Effector CD8-positive, alpha-beta T cell (primary cell): ENCODE measurements around the gene CARD18.
"Not testable (repeated sequence)": the region's sequence is repeated elsewhere in the genome, so short reads cannot be mapped to it uniquely, and the experiment has no call there.

Experiments
- DNase-seq: peaks from one replicate; lab custom pipeline; 2025; lab: John Stamatoyannopoulos, UW

CARD18 gene

DNA sequence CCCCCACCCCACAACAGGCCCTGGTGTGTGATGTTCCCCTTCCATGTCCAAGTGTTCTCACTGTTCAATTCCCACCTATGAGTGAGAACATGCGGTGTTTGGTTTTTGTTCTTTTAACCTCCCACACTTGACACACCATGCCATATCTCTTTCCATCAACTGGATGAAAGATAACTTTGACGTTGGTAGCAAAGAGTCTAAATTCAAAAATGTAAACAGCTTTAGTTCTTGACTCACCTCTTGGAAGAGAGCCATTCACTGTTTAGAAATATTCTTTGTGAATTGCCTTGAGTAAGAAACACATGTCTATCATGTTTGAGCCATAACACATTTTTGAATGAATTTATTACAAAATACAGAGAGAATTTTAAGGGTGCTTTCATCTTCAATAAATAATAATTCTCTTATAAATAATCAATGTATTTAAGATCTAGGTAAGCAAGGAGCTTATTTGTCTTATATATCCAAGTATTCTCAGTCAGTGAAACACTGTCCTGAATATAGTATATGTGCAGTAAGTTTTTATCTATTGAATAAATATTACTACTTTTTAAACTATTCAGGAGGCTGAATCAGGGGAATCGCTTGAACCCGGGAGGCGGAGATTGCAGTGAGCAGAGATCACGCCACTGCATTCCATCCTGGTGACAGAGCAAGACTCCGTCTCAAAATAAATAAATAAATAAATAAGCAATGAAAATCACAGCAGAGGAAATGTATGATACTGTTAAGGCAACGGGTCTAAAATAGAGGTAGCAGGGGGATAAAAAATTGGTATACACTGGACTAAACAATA, 6.7 kb downstream of the CARD18 start:
- DNase-seq = no peak

DNA sequence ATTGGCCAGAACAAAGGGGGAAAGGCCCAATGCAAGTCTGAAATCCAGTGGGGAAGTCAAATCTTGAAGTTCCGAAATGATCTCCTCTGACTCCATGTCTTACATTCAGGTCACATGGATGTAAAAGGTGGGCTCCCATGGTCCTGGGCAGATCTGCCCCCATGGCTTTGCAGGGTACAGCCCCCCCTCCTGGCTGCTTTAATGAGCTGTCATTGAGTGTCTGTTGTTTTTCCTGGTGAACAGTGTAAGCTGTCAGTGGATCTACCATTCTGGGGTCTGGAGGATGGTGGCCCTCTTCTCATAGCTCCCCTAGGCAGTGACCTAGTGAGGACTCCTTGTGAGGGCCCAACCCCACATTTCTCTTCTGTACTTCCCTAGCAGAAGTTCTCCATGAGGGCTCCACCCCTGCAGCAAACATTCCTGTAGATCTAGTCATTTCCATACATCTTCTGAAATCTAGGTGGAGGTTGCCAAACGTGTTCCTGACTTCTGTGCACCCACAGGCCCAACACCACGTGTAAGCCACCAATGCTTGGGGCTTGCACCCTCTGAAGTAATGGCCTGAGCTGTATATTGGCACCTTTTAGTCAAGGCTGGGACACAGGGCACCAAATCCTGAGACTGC, 9.3 kb downstream of the CARD18 start:
- DNase-seq = no peak

DNA sequence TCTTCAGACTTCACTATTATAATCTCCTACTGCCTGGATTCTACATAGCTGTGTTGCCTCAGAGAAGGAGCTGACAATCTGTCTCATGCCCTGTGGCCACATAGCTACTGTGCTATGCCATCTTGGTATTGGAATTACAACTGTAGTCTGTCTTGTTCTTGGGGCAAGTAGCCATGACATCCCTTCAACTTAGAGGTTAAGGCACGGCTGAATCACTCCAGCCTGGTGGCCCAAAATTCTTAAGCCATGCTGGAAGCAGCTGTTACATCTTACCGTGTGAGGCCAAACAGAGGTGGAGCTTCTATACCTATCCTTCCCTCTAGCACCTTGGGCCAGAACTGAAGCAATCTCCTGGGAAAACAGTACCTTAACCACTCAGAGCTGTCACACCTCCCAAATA, 14.8 kb downstream of the CARD18 start:
- DNase-seq = no peak

DNA sequence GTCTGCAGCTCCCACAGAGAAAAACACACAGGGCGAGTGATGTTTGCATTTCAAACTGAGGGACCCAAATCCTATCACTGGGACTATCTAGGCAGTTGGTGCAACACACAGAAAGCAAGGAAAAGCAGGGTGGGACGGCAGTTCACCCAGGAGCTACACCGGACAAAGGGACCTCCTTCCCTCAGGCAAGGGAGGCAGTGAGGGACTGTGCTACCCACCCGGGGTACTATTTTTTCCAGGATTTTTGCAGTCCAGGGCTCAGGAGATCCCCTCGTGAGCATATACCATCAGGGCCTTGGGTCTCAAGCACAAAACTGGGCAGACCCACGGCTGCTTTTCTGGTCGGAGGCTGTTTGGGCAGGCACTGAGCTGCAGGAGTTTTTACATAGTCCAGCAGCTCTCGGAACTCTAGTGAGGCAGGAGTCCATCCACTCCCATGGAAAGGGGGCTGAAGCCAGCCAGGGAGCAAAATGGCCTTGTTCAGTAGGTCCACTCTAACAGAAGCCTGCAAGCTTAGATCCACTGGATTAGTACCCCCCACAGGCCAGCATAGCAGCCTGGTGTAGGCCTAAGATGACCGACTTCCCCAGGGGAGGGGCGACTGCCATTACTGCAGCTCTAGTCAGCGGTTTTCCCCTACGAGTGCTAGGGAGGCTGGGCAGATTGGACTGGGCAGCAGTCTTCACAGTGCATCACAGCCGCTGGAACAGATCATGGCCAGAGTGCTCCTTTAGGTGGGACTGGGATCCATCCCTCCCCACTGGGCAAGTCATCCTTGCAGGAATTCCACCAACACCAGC, 28.2 kb downstream of the CARD18 start:
- no peak for DNase-seq

DNA sequence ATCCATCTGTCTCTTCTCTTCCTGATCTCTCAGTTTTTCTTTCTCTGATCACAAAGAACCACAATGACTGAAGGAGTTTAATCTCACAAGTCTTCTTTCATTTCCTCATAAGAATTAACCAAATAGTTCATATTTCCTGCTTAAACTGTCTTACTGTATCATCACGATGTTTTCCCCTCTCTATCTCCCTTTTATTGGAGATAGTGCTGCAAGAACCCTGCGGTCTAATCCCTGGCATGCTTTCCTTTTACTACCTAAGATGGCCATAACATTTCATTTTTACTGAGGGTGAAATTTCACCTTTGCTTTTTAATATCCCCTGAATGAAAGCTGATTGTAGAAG, 28.9 kb downstream of the CARD18 start:
- no peak for DNase-seq

DNA sequence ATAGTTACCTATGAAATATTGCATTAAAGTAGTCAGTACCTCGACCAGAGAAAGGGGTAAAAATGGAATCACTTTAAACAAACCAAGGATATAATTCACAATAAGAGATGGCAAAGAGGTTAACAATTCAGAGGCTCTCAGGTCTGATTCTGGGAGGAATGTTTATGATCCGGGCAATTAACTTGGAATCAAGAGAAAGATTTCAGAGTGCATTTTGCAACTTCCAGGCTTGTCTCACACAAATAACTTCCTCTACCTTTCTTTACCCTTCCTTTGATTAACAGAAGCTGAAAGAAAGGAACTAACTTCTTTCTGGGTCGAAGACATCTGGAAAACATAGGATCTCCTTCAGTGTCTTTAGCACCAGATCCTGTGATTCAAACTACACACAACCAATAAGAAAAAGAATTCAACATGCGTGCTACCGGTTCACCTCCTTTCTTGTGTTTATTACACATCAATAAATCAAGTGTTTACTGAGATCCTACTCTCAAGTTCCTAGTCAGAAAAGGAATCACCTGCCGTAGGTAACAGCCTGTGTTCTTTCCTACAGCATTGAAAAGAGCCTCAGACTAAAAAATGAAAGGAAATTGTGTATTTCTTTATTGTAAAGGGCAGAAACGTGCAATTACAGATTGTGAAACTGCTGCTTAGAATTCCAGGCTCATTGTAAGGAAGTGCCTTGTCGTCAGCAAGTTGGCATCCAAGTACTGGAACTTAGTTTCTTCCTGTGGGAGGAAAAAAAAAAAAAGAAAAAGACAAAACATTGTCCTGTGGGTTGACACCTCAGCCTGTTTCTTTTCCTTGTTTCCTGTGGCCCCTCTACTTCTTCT, 29.5 kb downstream of the CARD18 start:
- no peak for DNase-seq

DNA sequence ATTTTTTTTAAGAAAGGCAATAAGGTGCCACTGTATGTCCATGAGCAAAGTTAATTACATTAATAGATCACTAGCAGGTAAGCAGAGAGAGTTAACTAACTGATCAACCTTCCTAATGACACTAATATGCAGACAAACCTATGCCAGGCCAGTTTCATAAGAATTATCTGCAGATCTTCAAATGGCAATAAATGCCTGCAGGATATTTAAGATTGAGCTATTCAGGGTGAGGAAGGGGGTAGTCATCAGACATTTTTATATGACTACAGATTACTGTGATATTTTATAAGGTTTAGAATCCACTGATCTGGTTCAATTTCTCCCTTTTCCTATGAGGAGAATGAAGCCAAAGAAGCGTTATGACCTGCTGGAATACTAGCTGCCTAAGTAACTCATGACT, 30.2 kb downstream of the CARD18 start:
- no peak for DNase-seq

DNA sequence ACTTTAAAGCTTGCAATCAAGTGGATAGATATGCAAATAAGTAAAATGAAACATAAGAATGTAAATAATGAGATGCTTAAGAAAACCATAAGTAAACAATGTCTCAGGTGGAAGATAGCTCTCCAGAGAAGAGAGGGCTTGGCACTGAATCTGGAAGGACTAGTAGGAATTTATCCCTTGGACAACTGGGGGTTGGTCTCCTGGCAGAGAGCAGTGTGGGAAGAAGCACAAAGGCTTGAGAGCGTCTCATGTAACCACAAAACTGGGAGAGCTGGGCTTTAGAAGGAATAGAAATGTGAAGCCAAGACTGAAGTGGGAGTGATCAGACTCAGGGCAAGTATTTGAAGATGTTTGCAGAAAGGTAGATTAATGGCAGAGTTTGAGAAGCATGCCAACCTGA, 31.3 kb downstream of the CARD18 start:
- no peak for DNase-seq

DNA sequence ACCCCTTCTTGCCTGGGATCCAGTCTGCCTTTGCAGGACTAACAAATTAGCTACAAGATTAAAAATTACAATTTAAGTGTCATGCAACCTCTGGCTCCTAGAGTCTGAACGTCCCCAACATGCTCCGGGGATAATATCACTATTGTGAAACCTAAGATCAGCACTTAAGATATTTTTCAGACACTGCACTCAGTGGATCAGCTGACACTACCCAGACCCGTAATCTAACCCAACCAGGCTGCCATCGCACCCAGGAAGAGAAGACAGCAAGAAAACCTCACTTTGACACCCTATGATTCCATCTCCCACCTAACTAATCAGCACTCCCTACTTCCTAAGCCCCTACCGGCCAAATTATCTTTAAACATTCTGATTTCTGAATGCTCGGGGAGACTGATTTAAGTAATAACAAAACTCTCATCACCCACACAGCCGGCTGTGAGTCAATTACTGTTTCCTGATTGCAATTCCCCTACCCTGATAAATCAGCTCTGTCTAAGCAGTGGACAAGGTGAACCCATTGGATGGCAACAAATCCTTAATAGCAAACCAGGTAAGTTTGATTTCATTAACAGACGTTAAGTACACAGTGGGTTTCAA, 32.2 kb downstream of the CARD18 start:
- DNase-seq = not testable (repeated sequence)

DNA sequence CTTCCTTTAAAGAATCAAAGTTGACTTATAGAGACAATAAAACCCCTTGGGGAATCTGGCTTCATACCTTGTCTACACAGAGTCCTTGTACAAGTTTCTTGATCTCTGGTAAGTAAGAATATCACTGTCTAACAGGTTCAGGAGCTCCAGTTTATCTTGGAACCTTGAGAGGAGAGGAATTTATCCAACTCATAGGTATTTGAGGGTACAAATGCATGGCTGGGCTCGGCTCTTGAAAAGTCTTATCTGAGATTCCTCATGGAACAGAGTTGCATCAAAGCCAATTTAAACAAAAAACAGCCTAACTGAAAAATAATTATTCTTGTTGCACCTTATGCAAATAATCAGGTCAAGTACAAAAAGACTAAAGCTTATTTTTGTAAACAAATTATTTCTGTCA, 33.4 kb downstream of the CARD18 start:
- no peak for DNase-seq

DNA sequence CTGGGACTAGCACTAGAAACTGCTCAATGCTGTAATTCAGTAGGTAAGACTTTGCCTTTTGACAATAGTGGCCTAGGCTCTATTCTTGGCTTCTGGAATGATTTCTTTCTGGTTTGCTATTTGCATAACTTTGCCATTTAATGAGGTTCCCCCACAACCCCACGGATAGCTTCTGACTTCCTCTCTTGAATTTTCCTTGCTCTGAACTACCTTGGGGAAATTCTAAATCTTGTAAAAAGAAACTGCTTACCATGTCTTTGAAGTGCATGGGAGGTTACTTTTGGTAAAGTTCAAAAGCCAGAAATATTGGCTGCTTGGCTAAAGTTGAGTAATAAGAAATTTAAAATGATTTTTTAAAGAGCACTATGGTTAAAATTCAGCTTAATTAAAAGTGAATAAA, 35.3 kb downstream of the CARD18 start:
- DNase-seq = no peak

DNA sequence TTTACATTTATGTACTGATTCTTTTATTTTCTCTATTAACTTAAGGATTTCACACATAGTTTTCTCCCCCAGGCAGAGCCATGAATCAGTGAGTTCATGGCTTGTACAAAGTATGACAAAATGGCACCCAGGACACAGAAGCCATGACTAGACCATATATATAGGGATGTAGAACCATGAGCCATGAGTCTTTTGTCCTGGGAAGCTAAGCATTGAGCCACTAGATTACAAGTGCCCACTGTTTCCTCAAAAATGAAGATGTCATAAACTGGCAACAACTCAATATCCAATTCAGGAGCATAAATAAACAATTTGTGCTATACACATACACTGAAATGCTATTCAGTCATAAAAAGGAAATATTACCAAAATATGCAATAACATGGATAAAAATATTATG, 36.2 kb downstream of the CARD18 start:
- DNase-seq = no peak

DNA sequence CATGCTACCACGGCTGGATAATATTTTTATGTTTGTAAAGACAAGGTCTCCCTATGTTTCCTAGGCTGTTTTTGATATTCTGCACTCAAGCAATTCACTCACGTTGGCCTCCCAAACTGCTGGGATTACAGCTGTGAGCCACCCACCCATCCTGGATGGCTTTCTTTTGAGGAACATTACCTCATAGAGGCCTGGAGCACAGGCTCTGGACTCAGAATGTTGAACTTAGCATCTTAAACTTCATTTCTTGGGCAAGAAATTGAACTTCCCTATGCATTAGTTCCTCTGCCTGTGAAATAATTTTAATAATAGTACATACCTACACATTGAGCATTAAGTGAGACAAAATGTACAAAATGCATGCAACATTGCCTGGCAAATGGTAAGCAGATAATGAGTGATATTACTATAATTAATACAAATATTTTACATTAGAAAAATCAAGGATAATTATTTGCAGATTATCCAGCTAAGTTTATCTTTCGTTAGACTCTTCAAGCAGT, 37.4 kb downstream of the CARD18 start:
- not testable (repeated sequence) for DNase-seq

DNA sequence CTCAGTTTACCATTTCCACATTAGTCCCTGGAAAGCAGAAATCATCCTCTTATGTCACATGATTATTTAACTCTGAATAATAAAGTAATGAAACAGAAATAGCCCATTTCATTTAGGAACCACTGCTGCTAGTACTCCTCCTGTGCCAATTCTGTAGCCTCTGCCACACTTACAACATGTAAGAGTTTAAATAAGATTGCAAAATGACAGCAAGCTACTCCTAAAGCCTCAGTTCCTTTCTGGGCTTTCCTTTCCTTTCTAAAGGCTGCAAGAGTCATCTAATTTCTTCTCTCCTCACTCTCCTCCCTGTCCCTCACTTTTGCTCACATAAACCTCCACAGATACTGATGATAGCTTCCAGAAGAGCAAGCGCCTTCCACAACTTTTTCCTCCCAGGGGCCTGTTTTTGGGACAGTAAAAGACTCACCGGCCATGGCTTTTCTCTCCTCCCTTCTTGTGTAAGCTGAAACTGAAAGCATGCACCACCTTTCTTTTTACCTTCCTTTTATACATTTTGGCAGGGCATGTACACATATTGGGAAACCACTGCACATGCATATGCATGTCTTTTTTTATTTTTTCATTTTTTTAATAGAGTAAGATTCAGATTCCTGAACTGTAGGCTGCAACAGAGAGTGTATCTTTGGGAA, 38.5 kb downstream of the CARD18 start:
- DNase-seq = no peak

DNA sequence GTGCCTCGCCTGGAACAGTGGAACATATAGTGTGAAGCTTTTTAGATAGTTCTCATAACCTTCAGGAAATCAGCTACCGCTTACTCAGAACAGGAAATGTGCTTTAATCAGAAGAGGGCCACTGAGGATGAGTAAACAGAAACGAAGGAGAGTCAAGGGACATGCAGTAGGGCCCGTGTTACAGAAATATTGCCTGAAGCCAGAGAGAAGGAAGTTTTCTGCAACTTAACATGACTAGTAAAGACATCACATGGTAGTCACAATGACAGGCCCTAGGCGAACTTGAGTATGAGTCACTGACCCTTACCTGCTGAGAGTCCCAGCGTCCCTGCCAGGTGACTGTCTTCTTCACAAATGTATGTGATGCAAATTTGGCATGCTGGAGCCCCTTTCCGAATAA, 39.4 kb downstream of the CARD18 start:
- DNase-seq = no peak

DNA sequence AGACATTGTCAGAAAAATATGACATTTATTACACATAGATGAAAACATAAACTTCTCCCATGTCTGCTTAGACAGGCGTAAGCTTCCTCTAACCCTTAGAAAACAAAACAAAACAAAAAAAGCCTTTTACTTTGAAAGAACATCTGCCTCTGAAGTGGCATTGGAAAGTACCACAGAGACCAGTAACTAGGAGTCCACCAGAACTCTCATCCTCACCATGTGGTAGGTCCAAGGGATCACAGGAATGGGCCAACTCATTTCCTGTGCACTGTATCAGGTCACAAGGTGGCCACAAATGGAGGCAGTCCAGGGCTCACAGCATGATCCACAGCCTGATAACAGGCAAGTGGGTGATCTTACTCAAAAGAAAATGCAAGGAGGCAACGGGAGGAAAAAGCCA, 40.0 kb downstream of the CARD18 start:
- not testable (repeated sequence) for DNase-seq

DNA sequence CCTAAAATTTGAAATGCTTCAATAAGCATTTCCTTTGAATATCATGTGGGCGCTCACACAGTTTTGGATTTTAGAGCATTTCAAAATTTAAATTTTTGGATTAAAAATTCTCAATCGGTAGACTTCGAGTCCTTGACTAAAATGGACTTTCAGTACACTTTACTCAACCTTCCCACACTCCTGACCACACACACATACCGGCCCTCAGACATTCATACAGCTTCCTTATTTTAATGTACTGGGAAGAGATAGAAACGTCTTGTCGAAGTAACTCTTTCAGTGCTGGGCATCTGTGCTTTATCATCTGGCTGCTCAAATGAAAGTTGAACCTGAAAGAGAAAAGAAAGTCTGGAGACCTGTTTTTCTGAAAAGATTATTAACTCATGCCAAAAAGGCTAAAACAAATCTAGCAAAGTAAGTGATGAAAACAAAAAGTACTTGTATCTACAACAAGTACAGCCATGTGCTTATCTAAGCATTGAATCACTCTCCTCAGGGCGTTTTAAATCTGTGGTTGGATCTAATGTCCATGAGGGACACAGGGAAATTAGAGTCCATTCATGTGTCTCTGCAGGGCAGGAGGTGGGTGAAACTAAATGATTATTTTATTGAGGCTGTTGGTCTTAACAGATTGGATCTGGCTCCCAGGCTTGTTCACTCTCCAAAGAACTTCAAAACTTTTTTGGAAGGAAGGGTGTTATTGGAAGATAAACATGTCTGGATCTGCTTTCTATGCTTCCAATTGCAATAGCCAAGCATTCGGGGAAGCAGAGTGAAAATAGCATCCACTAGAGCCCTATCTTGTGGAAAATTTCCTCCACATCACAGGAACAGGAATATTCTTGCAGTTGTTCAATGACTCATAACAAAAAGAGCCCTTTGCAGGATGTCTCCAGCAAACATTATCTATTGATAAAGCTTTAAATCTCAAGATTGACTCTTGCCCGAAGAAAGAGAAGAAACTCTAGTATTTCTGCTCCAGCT, 47.0 kb downstream of the CARD18 start:
- no peak for DNase-seq
